HG03558 (cell line): ENCODE results near the gene GNPTG.

Experiments
- ATAC-seq: cut with Tn5 transposase; IDR thresholded peaks from one replicate; pipeline ENCODE4 v1.9.1; 2021; ENCODE audit warnings: moderate number of reproducible peaks; ENCODE audit not compliant: unreplicated experiment; ENCODE audit errors: extremely low read depth

Gene GNPTG

GRCh38 chr16:1345651-1346421 lies 5.9 kb upstream of the GNPTG start:
- ATAC-seq = no peak

GRCh38 chr16:1346422-1347285 lies 5.1 kb upstream of the GNPTG start:
- no peak for ATAC-seq

GRCh38 chr16:1347286-1347855 lies 4.4 kb upstream of the GNPTG start:
- ATAC-seq = no peak

- ATAC-seq = no peak
Measured at GRCh38 chr16:1347962-1348361, 3.8 kb upstream of the GNPTG start.

DNA sequence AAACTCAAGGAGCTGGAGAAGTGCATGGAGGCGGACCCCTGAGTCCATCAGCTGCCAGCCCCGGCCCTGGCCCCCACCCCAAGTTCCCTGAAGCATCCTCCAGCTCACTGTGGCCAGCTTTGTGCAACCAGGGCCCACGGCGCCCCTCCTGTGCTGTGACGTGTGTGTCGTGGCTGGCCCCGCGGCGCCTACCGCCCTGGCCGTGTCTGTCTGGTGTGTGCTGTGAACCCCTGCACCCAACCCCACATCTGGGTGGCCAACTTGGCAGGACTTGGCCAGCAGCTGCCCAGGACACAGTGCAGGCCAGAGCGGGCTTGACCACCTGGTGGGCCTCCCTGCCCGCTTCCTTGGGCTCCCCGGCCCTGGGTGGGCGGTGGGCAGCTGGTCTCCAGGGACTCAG lies 3.3 kb upstream of the GNPTG start:
- no peak for ATAC-seq

- ATAC-seq = no peak
Measured at GRCh38 chr16:1348926-1349325, 2.8 kb upstream of the GNPTG start.

DNA sequence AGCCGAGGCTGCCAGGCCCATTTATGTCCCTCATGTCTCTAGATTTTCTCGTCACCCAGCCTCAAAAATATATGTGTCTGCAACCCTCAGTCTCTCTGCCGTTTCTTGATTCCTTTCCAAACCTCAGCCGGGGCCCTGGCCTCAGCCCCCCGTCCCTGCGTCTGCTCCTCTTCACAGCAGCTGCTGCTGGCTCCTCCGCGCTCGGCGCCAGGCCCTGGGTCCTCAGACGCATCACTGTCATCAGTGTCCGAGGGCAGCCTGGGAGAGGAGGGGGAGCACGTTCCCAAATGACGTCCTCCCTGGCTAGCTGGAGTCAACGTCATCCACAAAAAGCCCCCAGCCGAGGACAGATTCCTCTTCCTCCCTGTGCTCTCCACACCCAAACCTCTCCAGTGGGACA lies 2.4 kb upstream of the GNPTG start:
- ATAC-seq = no peak

DNA sequence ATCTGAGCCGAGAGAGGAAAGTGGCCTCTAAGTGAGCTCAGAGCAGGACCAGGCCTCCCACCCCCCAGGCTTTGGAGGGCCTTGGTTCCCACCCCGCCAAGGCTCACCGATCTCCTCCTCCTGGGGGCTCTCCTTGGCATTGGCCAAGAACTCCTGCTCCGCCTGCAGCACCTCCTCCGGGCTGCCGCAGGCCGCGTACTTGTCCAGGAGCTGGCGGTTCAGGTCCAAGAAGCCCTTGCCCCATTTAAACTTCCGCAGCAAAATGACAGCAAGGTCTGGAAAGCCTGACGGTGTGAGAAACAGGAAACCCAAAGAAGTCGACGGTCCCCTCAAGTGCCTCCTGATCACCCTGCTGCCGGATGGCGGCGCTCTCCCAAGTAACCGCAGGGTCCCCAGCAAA lies 1.8 kb upstream of the GNPTG start:
- no peak for ATAC-seq

DNA sequence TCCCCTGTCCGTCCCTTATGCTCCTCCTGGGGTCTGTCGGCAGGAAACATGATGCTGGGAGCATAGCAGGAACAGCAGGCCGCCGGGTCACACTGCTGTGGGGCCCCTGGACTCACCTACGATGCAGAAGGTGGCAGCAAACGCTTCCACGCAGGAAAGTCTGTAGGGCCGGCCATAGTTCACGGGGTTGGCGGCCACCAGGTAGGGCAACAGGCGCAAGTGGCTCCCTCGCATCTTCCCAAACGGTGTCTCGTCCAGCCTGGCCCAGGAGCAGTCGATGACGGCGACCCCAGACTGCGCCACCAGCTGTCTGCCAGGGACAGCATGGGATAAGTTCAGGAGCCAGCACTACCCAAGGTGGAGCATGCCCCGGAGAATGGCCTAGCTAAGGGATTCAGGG lies 1.0 kb upstream of the GNPTG start:
- no peak for ATAC-seq

DNA sequence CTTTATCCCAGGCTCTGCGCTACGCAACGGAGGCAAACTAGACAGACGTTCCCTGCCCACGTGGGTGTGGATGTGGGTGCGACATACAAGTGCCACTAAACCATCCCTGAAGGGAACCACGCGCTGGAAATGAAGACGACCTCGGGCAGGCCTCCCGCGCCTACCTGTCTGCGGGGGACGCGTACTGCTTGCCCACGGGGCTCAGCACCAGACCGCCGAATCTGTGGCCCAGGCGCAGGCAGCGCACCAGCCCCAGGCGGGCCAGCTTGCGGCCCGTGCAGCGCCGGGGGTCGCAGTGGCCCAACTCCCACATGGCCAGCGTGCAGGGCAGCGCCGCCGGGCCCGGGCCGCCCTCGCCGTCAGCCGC lies 533 bp upstream of the GNPTG start:
- ATAC-seq = no peak

DNA sequence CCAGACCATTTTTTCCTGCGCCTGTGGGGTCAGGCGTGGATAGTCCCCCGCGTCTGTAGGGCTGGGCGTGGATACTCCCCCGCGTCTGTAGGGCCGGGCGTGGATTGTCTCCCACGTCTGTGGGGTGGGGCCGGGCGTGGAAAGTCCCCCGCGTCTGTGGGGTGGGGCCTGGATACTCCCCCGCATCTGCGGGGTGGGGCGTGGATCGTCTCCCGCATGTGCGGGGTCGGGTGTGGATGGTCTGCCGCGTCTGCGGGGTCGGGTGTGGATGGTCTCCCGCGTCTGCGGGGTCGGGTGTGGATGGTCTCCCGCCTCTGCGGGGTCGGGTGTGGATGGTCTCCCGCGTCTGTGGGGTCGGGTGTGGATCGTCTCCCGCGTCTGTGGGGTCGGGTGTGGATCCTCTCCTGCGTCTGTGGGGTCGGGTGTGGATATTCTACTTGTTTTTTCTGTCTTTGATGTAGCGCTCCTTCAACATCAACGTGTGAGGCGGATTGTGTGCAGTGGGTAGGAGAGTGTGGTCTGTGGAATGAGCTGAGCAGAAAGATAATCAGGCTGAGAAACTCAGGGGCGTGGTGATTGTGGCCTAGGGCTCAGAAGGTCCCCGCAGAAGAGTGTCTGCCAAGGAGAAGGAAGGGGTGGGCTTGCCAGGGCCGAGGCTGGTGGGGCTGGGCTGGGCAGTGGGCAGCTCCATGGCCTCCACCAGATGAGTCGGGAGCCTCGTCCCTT lies 3.2 kb downstream of the GNPTG start:
- ATAC-seq = no peak

DNA sequence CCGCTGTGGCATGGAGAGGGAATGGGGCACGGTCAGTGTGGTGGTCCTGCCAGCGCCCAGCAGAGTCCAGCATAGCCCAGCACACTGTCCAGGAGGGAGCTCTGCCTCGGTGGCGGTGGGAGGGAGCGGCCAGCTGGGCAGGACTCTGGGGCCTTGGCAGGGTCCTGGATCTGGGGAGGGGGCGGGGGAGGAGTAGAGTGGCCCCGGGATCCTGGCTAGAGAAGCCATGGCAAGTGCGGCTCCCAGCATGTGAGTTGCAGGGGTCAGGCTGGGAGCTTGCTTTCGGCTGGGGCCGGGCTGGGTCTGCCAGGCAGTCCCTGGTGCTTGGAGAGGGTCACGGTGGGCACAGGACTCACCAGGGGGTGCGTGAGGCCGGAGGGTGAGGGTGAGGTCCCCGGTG lies 3.9 kb downstream of the GNPTG start:
- ATAC-seq = no peak

- no peak for ATAC-seq
Measured at GRCh38 chr16:1356061-1356900, 4.5 kb downstream of the GNPTG start.

DNA sequence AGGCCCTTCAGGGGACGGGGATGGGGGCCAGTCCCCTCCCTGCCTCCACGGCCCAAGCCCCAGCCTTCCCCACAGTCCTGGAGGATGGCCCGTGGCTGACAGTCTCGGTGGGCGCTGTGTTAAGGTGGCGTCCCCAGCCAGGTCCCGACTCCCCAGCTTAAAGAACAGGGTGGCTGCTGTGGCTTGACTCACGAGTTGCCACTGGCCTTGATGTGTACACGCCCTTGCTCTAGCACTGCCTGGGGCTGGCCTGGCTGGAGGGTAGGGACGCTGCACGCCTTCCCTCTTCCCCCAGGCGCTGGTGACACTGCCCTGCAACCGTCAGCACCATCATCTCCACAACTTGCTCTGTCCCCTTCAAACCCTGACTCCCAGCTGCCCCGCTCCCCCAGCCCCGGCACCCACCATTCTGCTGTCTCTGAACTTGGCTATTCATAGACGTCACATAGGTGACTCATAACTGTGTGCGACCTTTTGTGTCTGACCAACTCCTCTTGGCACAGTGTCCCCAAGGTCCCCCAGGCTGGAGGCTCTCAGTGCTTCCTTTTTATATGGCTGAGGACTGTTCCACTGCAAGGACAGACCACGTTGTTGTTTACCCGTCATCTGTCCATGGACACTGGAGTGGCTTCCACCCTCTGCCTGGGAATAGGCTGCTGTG lies 6.3 kb downstream of the GNPTG start:
- no peak for ATAC-seq

DNA sequence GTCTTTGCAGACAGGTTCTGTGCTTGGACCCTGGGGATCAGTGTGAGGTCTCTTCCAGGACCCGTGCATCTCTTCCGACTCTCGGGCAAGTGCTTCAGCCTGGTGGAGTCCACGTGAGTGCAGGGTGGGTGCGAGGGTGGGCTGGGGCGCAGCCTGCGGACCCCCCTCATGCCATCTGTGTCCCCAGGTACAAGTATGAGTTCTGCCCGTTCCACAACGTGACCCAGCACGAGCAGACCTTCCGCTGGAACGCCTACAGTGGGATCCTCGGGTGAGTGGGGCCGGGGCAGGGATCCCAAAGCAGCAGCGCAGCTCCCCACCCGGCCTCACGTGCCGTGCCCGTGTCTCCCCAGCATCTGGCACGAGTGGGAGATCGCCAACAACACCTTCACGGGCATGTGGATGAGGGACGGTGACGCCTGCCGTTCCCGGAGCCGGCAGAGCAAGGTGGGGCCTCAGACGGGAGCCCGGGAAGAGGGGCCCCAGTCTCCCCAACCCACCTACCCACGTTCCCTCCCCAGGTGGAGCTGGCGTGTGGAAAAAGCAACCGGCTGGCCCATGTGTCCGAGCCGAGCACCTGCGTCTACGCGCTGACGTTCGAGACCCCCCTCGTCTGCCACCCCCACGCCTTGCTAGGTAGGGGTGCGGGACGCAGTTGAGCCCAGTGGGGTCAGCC lies 10.1 kb downstream of the GNPTG start:
- no peak for ATAC-seq

DNA sequence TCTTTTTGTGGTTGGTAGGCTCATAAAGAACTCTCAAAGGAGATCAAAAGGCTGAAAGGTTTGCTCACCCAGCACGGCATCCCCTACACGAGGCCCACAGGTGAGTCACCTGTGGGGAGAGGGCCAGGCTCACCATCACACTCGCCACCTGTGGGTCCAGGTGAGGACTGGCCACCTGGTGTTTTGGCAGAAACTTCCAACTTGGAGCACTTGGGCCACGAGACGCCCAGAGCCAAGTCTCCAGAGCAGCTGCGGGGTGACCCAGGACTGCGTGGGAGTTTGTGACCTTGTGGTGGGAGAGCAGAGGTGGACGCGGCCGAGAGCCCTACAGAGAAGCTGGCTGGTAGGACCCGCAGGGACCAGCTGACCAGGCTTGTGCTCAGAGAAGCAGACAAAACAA lies 11.1 kb downstream of the GNPTG start:
- ATAC-seq = no peak

DNA sequence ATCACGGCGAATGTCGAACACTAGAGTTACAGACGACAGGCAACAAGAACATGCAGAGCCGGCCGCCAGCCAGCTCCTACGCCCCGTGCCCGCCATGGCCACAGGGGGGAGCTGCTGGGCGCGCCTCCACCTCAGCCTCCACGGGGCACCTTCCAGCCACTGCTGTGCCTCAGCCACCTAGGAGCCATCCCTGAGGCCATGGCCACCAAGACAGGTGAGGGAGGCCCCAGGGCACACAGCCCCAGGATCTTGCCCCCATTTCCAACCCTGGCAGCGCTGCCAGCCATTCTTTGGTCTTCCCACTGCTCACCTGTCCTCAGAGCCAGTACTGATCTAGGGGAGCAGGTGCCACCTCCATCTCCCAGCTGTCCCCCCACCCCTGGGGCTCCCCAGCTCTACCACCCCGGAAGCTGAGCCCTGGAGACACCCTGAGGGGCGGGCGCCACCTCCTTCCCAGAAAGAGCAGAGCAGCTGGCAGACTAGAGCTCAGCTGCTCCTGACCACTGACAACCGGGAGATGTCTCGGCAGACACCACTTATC lies 11.8 kb downstream of the GNPTG start:
- ATAC-seq = no peak

DNA sequence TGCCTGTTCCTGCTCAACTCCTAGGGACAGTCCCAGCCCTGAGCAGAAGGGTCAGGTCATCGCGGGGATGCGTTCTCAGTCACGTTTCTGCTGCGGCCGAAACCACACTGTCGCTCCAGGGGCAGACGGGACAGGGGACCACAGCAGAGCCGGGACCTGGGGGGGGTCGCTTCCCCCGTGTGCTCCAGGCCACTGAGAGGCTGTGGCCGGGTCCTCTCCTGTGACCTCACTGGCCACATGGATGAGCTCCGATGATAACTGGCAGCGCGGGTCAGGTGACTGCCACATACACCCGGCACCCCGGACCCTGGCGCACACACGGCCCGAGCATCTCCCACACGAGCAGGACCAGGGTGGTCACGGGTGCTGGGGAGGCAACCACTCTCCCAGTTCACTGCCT lies 12.8 kb downstream of the GNPTG start:
- ATAC-seq = no peak
